ENCODE results near the gene GAGE10. TPM values are rescaled to one million over a fixed set of nuclear protein-coding genes. Genes with fewer than 3 reads are reported as not detected.
A peak's percentile ranks its signal among the peaks of the same experiment; 100 is the strongest.

GAGE10 gene
- not detected for total RNA-seq

- Mint-ChIP-seq H3K4me1 (no peaks in the 10 kb centered on the region), H3K36me3 (no peaks in the 10 kb centered on the region), H3K4me3 (no peak within 1 kb of the TSS), H3K27ac (no peak within 1 kb of the TSS), H3K27me3 (peaks cover 14% of the 10 kb centered on the region), H3K9me3 (ENCODE audit: low read depth) (no peaks in the 10 kb centered on the region)
- ATAC-seq (no peak), DNase-seq (no peak)
- CTCF ChIA-PET = no interaction called here
Measured at GRCh38 chrX:49303346-49303745, at the start of gene GAGE10. GAGE10 (plus strand) TSS chrX:49303646; CDS start chrX:49304860, 1,214 bp downstream.

- no peak overlapping the region for H3K4me3 Mint-ChIP-seq
- CTCF ChIA-PET = no interaction called here
- DNase-seq (no peak), ATAC-seq (no peak)
- peaks cover 28% of the 10 kb centered on the region for H3K4me1 Mint-ChIP-seq
- H3K36me3 Mint-ChIP-seq = peaks cover 6% of the 10 kb centered on the region
- H3K27ac Mint-ChIP-seq = no peak overlapping the region
- H3K27me3 Mint-ChIP-seq = no peaks in the 10 kb centered on the region
- H3K9me3 Mint-ChIP-seq (ENCODE audit: low read depth) = no peaks in the 10 kb centered on the region
Measured at GRCh38 chrX:49254639-49255038, 48.8 kb upstream of the GAGE10 start.

- Mint-ChIP-seq H3K4me1 (peaks cover 23% of the 10 kb centered on the region), H3K27me3 (no peaks in the 10 kb centered on the region), H3K36me3 (peaks cover 6% of the 10 kb centered on the region), H3K4me3 (no peak overlapping the region), H3K9me3 (ENCODE audit: low read depth) (no peaks in the 10 kb centered on the region), H3K27ac (peak overlapping the region; percentile 49)
- ATAC-seq (no peak), DNase-seq (no peak)
- CTCF ChIA-PET = no interaction called here
Measured at GRCh38 chrX:49256268-49256995, 47.0 kb upstream of the GAGE10 start.

GRCh38 chrX:49257074-49257790, 46.2 kb upstream of the GAGE10 start:
- no peak for ATAC-seq
- H3K27ac Mint-ChIP-seq = peak overlapping the region; percentile 43

GRCh38 chrX:49257846-49258748, 45.3 kb upstream of the GAGE10 start:
- Mint-ChIP-seq H3K4me1 (peaks cover 30% of the 10 kb centered on the region), H3K4me3 (no peak overlapping the region), H3K36me3 (peaks cover 6% of the 10 kb centered on the region), H3K27ac (peak overlapping the region; percentile 43), H3K9me3 (ENCODE audit: low read depth) (no peaks in the 10 kb centered on the region), H3K27me3 (no peaks in the 10 kb centered on the region)
- CTCF ChIA-PET = no interaction called here
- ATAC-seq (no peak), DNase-seq (no peak)

More at GRCh38 chrX:49257074-49257790, 46.2 kb upstream of the GAGE10 start:
- no peaks in the 10 kb centered on the region for H3K9me3 Mint-ChIP-seq (ENCODE audit: low read depth)
- CTCF ChIA-PET = no interaction called here
- peaks cover 9% of the 10 kb centered on the region for H3K36me3 Mint-ChIP-seq
- no peak overlapping the region for H3K4me3 Mint-ChIP-seq
- DNase-seq = no peak
- peaks cover 23% of the 10 kb centered on the region for H3K4me1 Mint-ChIP-seq
- no peaks in the 10 kb centered on the region for H3K27me3 Mint-ChIP-seq

- H3K4me1 Mint-ChIP-seq = peaks cover 32% of the 10 kb centered on the region
- H3K36me3 Mint-ChIP-seq = peaks cover 6% of the 10 kb centered on the region
- ATAC-seq (no peak), DNase-seq (no peak)
- H3K4me3 Mint-ChIP-seq = no peak overlapping the region
- no peaks in the 10 kb centered on the region for H3K27me3 Mint-ChIP-seq
- peak overlapping the region; percentile 53 for H3K27ac Mint-ChIP-seq
- CTCF ChIA-PET = no interaction called here
- H3K9me3 Mint-ChIP-seq (ENCODE audit: low read depth) = no peaks in the 10 kb centered on the region
Measured at GRCh38 chrX:49258749-49259124, 44.7 kb upstream of the GAGE10 start.

GRCh38 chrX:49260221-49260985, 43.0 kb upstream of the GAGE10 start:
- no peaks in the 10 kb centered on the region for H3K9me3 Mint-ChIP-seq (ENCODE audit: low read depth)
- H3K4me1 Mint-ChIP-seq = peaks cover 46% of the 10 kb centered on the region
- CTCF ChIA-PET = no interaction called here
- H3K36me3 Mint-ChIP-seq = peaks cover 6% of the 10 kb centered on the region
- DNase-seq (no peak), ATAC-seq (no peak)
- peak overlapping the region; percentile 55 for H3K27ac Mint-ChIP-seq
- H3K27me3 Mint-ChIP-seq = no peaks in the 10 kb centered on the region
- H3K4me3 Mint-ChIP-seq = no peak overlapping the region

GRCh38 chrX:49262603-49263002, 40.8 kb upstream of the GAGE10 start:
- CTCF ChIA-PET = no interaction called here
- DNase-seq (no peak), ATAC-seq (no peak)
- peaks cover 53% of the 10 kb centered on the region for H3K4me1 Mint-ChIP-seq
- H3K36me3 Mint-ChIP-seq = peaks cover 6% of the 10 kb centered on the region
- peak overlapping the region; percentile 82 for H3K4me3 Mint-ChIP-seq
- no peaks in the 10 kb centered on the region for H3K27me3 Mint-ChIP-seq
- H3K27ac Mint-ChIP-seq = peak overlapping the region; percentile 72
- H3K9me3 Mint-ChIP-seq (ENCODE audit: low read depth) = no peaks in the 10 kb centered on the region

- peak overlapping the region; percentile 82 for H3K4me3 Mint-ChIP-seq
- H3K9me3 Mint-ChIP-seq (ENCODE audit: low read depth) = no peaks in the 10 kb centered on the region
- peaks cover 55% of the 10 kb centered on the region for H3K4me1 Mint-ChIP-seq
- H3K36me3 Mint-ChIP-seq = peaks cover 6% of the 10 kb centered on the region
- no peaks in the 10 kb centered on the region for H3K27me3 Mint-ChIP-seq
- CTCF ChIA-PET = no interaction called here
- peak overlapping the region; percentile 83 for H3K27ac Mint-ChIP-seq
- ATAC-seq = no peak
- DNase-seq = no peak
Measured at GRCh38 chrX:49263631-49264030, 39.8 kb upstream of the GAGE10 start.

GRCh38 chrX:49264460-49264859, 39.0 kb upstream of the GAGE10 start, which contains the start of gene FOXP3:
FOXP3 (minus strand) TSS chrX:49264710; CDS start chrX:49258505, 6,205 bp downstream.
- H3K36me3 Mint-ChIP-seq = peaks cover 6% of the 10 kb centered on the region
- no peak for DNase-seq
- H3K4me3 Mint-ChIP-seq = peak within 1 kb of the TSS; percentile 82
- CTCF ChIA-PET = no interaction called here
- H3K27ac Mint-ChIP-seq = peak within 1 kb of the TSS; percentile 83
- ATAC-seq = no peak
- no peaks in the 10 kb centered on the region for H3K9me3 Mint-ChIP-seq (ENCODE audit: low read depth)
- H3K27me3 Mint-ChIP-seq = no peaks in the 10 kb centered on the region
- peaks cover 50% of the 10 kb centered on the region for H3K4me1 Mint-ChIP-seq

- DNase-seq (no peak), ATAC-seq (no peak)
- Mint-ChIP-seq H3K4me1 (peaks cover 56% of the 10 kb centered on the region), H3K4me3 (no peak overlapping the region), H3K27me3 (no peaks in the 10 kb centered on the region), H3K27ac (peak overlapping the region; percentile 62), H3K36me3 (peaks cover 14% of the 10 kb centered on the region), H3K9me3 (ENCODE audit: low read depth) (no peaks in the 10 kb centered on the region)
- CTCF ChIA-PET = interaction anchor here (0.9 to 1.0 kb wide), 2 partner anchors 37 to 103 kb away, joined by 3 read pairs; no protein-coding TSS in a partner anchor
Measured at GRCh38 chrX:49266523-49267445, 36.7 kb upstream of the GAGE10 start.

GRCh38 chrX:49268702-49269009, 34.8 kb upstream of the GAGE10 start:
- Mint-ChIP-seq H3K36me3 (peaks cover 17% of the 10 kb centered on the region), H3K4me1 (peaks cover 61% of the 10 kb centered on the region), H3K27me3 (no peaks in the 10 kb centered on the region), H3K27ac (peak overlapping the region; percentile 100), H3K9me3 (ENCODE audit: low read depth) (no peaks in the 10 kb centered on the region), H3K4me3 (peak overlapping the region; percentile 98)
- DNase-seq = no peak
- ATAC-seq = no peak
- CTCF ChIA-PET = interaction anchor here (2.0 kb wide), 1 partner anchor 76 kb away, joined by 7 read pairs; no protein-coding TSS in a partner anchor

Measured in activated CD8-positive, alpha-beta memory T cell treated with anti-CD3 and anti-CD28 coated beads, Interleukin-2, amount 10 ng/mL, durations not matched to agents 7 days and 5 days (primary cell).